Mucosa of rectum (tissue), 2 donors: ENCODE measurements around the gene TARS3.
"Not testable (repeated sequence)": the region's sequence is repeated elsewhere in the genome, so short reads cannot be mapped to it uniquely, and the experiment has no call there.

Source experiments
- H3K27ac ChIP-seq, 2 donors: one replicate each; pipeline ENCODE4 v1.7.0; 2013; ENCODE audit warnings: inconsistent platforms in 2 of 2, low read depth in 2 of 2, low read length in 2 of 2
- H3K27me3 ChIP-seq, 2 donors: one replicate each; pipeline ENCODE4 v1.7.0; 2013; ENCODE audit warnings: low read length in 2 of 2; ENCODE audit not compliant: control insufficient read depth in 2 of 2, insufficient read depth in 2 of 2
- H3K36me3 ChIP-seq, 2 donors: one replicate each; pipeline ENCODE4 v1.7.0; 2013; ENCODE audit warnings: low read length in 2 of 2; ENCODE audit not compliant: control insufficient read depth in 2 of 2, insufficient read depth in 2 of 2
- H3K4me1 ChIP-seq, 2 donors: one replicate each; pipeline ENCODE4 v1.7.0; 2013; ENCODE audit warnings: low read length in 2 of 2, mild to moderate bottlenecking in 1 of 2; ENCODE audit not compliant: control insufficient read depth in 2 of 2, insufficient read depth in 2 of 2
- H3K4me3 ChIP-seq, 2 donors: one replicate each; pipeline ENCODE4 v1.7.0; 2013; ENCODE audit warnings: low read length in 2 of 2
- H3K9ac ChIP-seq, 2 donors: one replicate each; pipeline ENCODE4 v1.7.0; 2013; ENCODE audit warnings: low read length in 2 of 2, low read depth in 1 of 2, mild to moderate bottlenecking in 1 of 2
- H3K9me3 ChIP-seq, 2 donors: one replicate each; pipeline ENCODE4 v1.7.0; 2013; ENCODE audit warnings: low read length in 2 of 2; ENCODE audit not compliant: control insufficient read depth in 2 of 2
- donor health status: healthy.
- donor health status: Normal muscosa, but diverticular disease.

The TARS3 gene

GRCh38 chr15:101660005-101660404 is 64.3 kb downstream of the TARS3 start:
- H3K36me3 ChIP-seq: peaks cover 7 to 8% of the 10 kb centered on the region in 2 donors
- H3K27ac ChIP-seq: no peak overlapping the region
- H3K4me3 ChIP-seq: no peak overlapping the region
- no peaks in the 10 kb centered on the region for H3K9me3 ChIP-seq
- H3K4me1 ChIP-seq: peaks cover 0 to 3% of the 10 kb centered on the region in 2 donors
- H3K27me3 ChIP-seq: no peaks in the 10 kb centered on the region
- no peak overlapping the region for H3K9ac ChIP-seq

- Histone ChIP-seq H3K27ac (no peak overlapping the region), H3K9me3 (no peaks in the 10 kb centered on the region), H3K4me1 (peaks cover 0 to 3% of the 10 kb centered on the region in 2 donors), H3K27me3 (no peaks in the 10 kb centered on the region), H3K9ac (no peak overlapping the region), H3K4me3 (no peak overlapping the region), H3K36me3 (peaks cover 7% of the 10 kb centered on the region in 2 donors)
Observed at GRCh38 chr15:101657968-101658784, 66.1 kb downstream of the TARS3 start.

DNA sequence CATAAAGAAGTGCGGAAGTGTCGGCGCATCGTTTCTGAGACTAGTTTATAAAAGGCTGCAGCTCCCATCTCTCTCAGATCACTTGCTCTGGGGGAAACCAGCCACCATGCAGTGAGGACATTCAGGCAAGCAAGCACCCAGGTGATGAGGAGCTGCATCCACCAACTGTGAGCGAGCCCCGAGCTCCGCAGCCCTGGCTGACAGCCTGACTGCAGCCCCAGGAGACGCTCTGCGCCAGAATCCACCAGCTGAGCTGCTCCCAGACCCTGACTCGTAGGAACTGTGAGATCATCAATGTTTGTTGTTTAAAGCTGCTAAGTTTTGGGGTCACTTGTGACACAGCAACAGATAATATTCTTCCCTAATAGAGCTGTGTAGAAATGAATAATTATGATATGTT is 67.1 kb downstream of the TARS3 start:
- H3K9ac ChIP-seq: no peak overlapping the region
- no peak overlapping the region for H3K27ac ChIP-seq
- no peaks in the 10 kb centered on the region for H3K9me3 ChIP-seq
- peaks cover 4 to 6% of the 10 kb centered on the region in 2 donors for H3K4me1 ChIP-seq
- peaks cover 6 to 7% of the 10 kb centered on the region in 2 donors for H3K36me3 ChIP-seq
- no peak overlapping the region for H3K4me3 ChIP-seq
- no peaks in the 10 kb centered on the region for H3K27me3 ChIP-seq

- H3K27ac ChIP-seq, H3K36me3 ChIP-seq, H3K4me3 ChIP-seq, H3K9ac ChIP-seq, H3K27me3 ChIP-seq, H3K9me3 ChIP-seq: not testable (repeated sequence)
- peaks cover 18 to 19% of the 10 kb centered on the region in 2 donors for H3K4me1 ChIP-seq
Observed at GRCh38 chr15:101654624-101655337, 69.5 kb downstream of the TARS3 start.

DNA sequence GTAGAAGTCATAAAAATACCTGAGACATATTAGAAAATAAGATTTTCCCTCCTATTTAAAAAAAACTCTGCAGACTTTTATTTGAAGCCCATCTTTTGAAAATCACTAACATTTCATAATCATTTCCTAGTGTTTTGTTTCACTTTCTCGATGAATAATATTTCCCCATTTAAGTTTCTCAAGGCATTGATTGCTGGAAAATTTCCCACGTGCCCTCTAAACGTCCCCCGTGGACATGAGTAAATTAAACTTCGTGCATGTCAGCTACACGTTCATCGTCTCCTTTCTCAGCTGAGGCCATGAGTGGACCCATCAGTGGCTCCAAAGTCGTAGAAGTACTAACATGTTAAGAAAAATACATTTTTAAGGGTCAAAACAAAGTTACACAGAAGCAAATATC is 70.1 kb downstream of the TARS3 start:
- H3K27me3 ChIP-seq: no peaks in the 10 kb centered on the region
- H3K4me3 ChIP-seq: no peak overlapping the region
- H3K36me3 ChIP-seq: peaks cover 3 to 6% of the 10 kb centered on the region in 2 donors
- H3K9me3 ChIP-seq: no peaks in the 10 kb centered on the region
- H3K27ac ChIP-seq: no peak overlapping the region
- H3K9ac ChIP-seq: no peak overlapping the region
- H3K4me1 ChIP-seq: peaks cover 18 to 19% of the 10 kb centered on the region in 2 donors

GRCh38 chr15:101652786-101653430 is 71.4 kb downstream of the TARS3 start:
- no peaks in the 10 kb centered on the region for H3K27me3 ChIP-seq
- H3K4me1 ChIP-seq: peaks cover 16 to 18% of the 10 kb centered on the region in 2 donors
- peak overlapping the region; percentile 96 to 100 for H3K4me3 ChIP-seq
- peaks cover 11 to 13% of the 10 kb centered on the region in 2 donors for H3K36me3 ChIP-seq
- H3K9me3 ChIP-seq: no peaks in the 10 kb centered on the region
- H3K9ac ChIP-seq: peak overlapping the region; percentile 89 to 95
- peak overlapping the region; percentile 98 for H3K27ac ChIP-seq

- H3K27me3 ChIP-seq: no peaks in the 10 kb centered on the region
- H3K36me3 ChIP-seq: peaks cover 12 to 14% of the 10 kb centered on the region in 2 donors
Observed at GRCh38 chr15:101652098-101652785, 72.0 kb downstream of the TARS3 start, which contains the start of gene TM2D3. TM2D3 (minus strand) TSS chr15:101652381; CDS start chr15:101652361, 20 bp downstream.

DNA sequence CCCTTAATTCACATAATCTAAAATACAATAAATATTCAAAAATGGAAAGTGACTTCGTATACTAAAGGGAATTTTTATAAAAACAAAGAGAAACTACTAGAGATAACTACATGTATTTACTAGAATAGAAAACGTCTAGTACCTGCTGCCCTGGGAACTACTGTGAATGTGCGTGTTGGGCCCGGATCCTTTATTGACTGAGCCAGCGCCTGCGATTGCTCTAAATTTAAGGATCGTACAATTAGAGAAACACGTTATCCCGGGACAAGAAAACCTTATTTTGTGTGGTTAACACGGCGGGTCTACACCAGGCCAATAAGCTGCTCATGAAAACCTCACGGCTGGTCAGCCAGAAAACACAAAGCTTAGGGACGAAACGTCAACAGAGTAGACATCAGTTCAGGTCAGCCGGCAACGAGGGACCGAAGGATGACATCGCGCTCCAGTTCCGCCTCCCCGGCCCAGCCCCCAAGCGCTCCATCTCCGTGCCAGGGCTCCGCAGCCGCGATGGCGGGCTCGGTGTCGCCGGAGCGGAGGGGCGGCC is 72.6 kb downstream of the TARS3 start:
- H3K36me3 ChIP-seq: peaks cover 18% of the 10 kb centered on the region in 2 donors
- peak overlapping the region; percentile 98 for H3K27ac ChIP-seq
- no peaks in the 10 kb centered on the region for H3K9me3 ChIP-seq
- no peaks in the 10 kb centered on the region for H3K27me3 ChIP-seq
- H3K4me3 ChIP-seq: peak overlapping the region; percentile 96 to 100
- H3K4me1 ChIP-seq: peaks cover 16 to 18% of the 10 kb centered on the region in 2 donors
- peak overlapping the region; percentile 95 for H3K9ac ChIP-seq

More at GRCh38 chr15:101652098-101652785, 72.0 kb downstream of the TARS3 start, which contains the start of gene TM2D3:
- Histone ChIP-seq H3K4me3 (peak within 1 kb of the TSS; percentile 96 to 100), H3K4me1 (peaks cover 16 to 18% of the 10 kb centered on the region in 2 donors), H3K9me3 (no peaks in the 10 kb centered on the region), H3K27ac (peak within 1 kb of the TSS; percentile 98), H3K9ac (peak within 1 kb of the TSS; percentile 95)

- Histone ChIP-seq H3K9ac (peak overlapping the region in 1 of 2 donors; percentile 16), H3K4me3 (no peak overlapping the region), H3K27ac (no peak overlapping the region), H3K9me3 (no peaks in the 10 kb centered on the region), H3K4me1 (peaks cover 16 to 20% of the 10 kb centered on the region in 2 donors), H3K36me3 (peaks cover 28% of the 10 kb centered on the region in 2 donors), H3K27me3 (no peaks in the 10 kb centered on the region)
Observed at GRCh38 chr15:101650145-101650544, 74.1 kb downstream of the TARS3 start.
